GM21786 (cell line): ENCODE data around the gene PPP1R8.

ENCODE experiments used
- ATAC-seq: cut with Tn5 transposase; IDR thresholded peaks from one replicate; pipeline ENCODE4 v1.9.1; 2021; ENCODE audit not compliant: unreplicated experiment

Gene PPP1R8

GRCh38 chr1:27889506-27889905 lies 58.9 kb downstream of the PPP1R8 start:
- ATAC-seq: no peak

GRCh38 chr1:27891196-27891889 lies 60.8 kb downstream of the PPP1R8 start:
- ATAC-seq: peak; percentile 52

DNA sequence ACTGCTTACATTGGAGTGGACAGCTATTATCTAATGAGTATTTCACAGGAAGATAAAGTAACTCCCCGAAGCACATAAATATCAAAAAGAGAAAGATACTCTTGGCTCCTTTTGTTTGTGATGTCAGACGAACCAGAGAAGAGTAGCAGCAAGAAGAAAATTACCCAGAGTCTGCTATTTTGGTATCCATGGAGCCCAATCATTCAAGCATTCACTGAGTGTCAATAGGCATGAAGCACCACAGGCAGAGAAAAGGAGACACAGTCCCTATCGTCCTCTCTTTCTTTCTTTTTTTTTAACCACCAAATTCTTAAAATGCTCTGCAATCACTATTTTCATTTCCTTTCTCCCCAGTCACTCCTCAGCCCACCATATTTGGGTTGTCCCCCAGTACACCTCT lies 63.9 kb downstream of the PPP1R8 start:
- ATAC-seq: no peak
